GM12891 (cell line): ENCODE data around the gene ACSL1.

Experiments used
- POLR2A ChIP-seq: IDR thresholded peaks from 2 replicates; pipeline ENCODE4 v1.6.1; 2011; ENCODE audit warnings: low read depth, low read length, control low read depth
- POLR2AphosphoS5 ChIP-seq: IDR thresholded peaks from 2 replicates; pipeline ENCODE4 v1.6.1; 2011; ENCODE audit warnings: low read depth, low read length, control low read depth
- POU2F2 ChIP-seq: IDR thresholded peaks from 2 replicates; pipeline ENCODE4 v1.6.1; 2011; ENCODE audit warnings: low read depth, mild to moderate bottlenecking, control low read depth, low read length, moderate library complexity
- SPI1 ChIP-seq: IDR thresholded peaks from 2 replicates; pipeline ENCODE4 v1.6.1; 2011; ENCODE audit warnings: low read depth, low read length, control low read depth
- TAF1 ChIP-seq: IDR thresholded peaks from 2 replicates; pipeline ENCODE4 v1.6.1; 2011; ENCODE audit warnings: low read depth, low read length, control low read depth

GRCh38 chr4:184868623-184869022 is 42.9 kb upstream of the ACSL1 start:
- TF ChIP-seq POLR2A (no peak), POLR2AphosphoS5 (no peak), TAF1 (no peak), POU2F2 (no peak), SPI1 (no peak)
